GM23338 (cell line): Measurements from ENCODE around the gene PIK3AP1. TPM values are rescaled to one million over a fixed set of nuclear protein-coding genes. Genes with fewer than 3 reads are reported as not detected.
A peak's percentile ranks its signal among the peaks of the same experiment; 100 is the strongest.

Source experiments
- ATAC-seq: fragments of 200-7000 bp; cut with Tn5 transposase; 3 replicates; pipeline ENCODE4 v1.9.1; 2020
- DNase-seq: peaks from one replicate; pipeline ENCODE4 v3.0.0-alpha.2; 2015; ENCODE audit warnings: low spot score
- H2AFZ ChIP-seq: fragments of 200-600 bp; sonication (generic); 2 replicates; pipeline ENCODE4 v1.8.0; 2016; ENCODE audit warnings: antibody characterized with exemption, mild to moderate bottlenecking, moderate library complexity
- H3F3A ChIP-seq: fragments of 200-600 bp; sonication (generic); replicated peaks from 2 replicates; pipeline ENCODE4 v1.8.0; 2017; ENCODE audit warnings: antibody characterized with exemption, mixed run types, low read depth
- H3K27ac ChIP-seq: fragments of 200-600 bp; sonication (generic); 2 replicates; pipeline ENCODE4 v1.6.1; 2016; ENCODE audit warnings: low read depth
- H3K27me3 ChIP-seq: fragments of 200-600 bp; sonication (generic); 2 replicates; pipeline ENCODE4 v1.8.0; 2016; ENCODE audit warnings: mild to moderate bottlenecking, mixed run types, moderate library complexity; ENCODE audit not compliant: insufficient read depth
- H3K36me3 ChIP-seq: fragments of 200-600 bp; sonication (generic); 2 replicates; pipeline ENCODE4 v1.8.0; 2016; ENCODE audit warnings: mild to moderate bottlenecking; ENCODE audit not compliant: insufficient read depth
- H3K4me1 ChIP-seq: fragments of 200-600 bp; sonication (generic); 2 replicates; pipeline ENCODE4 v1.8.0; 2016; ENCODE audit warnings: mild to moderate bottlenecking, moderate library complexity; ENCODE audit not compliant: insufficient read depth
- H3K4me2 ChIP-seq: fragments of 200-600 bp; sonication (generic); 2 replicates; pipeline ENCODE4 v1.7.1; 2017; ENCODE audit warnings: mixed run types
- H3K4me3 ChIP-seq: fragments of 200-600 bp; sonication (generic); 2 replicates; pipeline ENCODE4 v1.6.1; 2016; ENCODE audit warnings: mixed run types
- H3K79me2 ChIP-seq: fragments of 200-600 bp; sonication (generic); replicated peaks from 2 replicates; pipeline ENCODE4 v1.8.0; 2017; ENCODE audit warnings: mild to moderate bottlenecking; ENCODE audit not compliant: insufficient read depth
- H3K9me2 ChIP-seq: fragments of 200-600 bp; sonication (generic); 2 replicates; pipeline ENCODE4 v1.8.0; 2017; ENCODE audit not compliant: insufficient read depth
- H4K20me1 ChIP-seq: fragments of 200-600 bp; sonication (generic); replicated peaks from 2 replicates; pipeline ENCODE4 v1.8.0; 2017; ENCODE audit warnings: mild to moderate bottlenecking; ENCODE audit not compliant: insufficient read depth
- H3K27ac Mint-ChIP-seq: 2 replicates; pipeline ENCODE4 v1.8.0; 2020; ENCODE audit warnings: inconsistent platforms, mild to moderate bottlenecking, moderate library complexity, mixed read lengths
- H3K27me3 Mint-ChIP-seq: 3 replicates; pipeline ENCODE4 v1.8.0; 2022; ENCODE audit warnings: low read depth, mild to moderate bottlenecking, moderate library complexity, mixed read lengths, inconsistent platforms; ENCODE audit not compliant: insufficient read depth, poor library complexity
- H3K36me3 Mint-ChIP-seq: 3 replicates; pipeline ENCODE4 v1.8.0; 2021; ENCODE audit warnings: low read depth, mild to moderate bottlenecking, inconsistent platforms, moderate library complexity, mixed read lengths
- H3K4me1 Mint-ChIP-seq: 3 replicates; pipeline ENCODE4 v1.8.0; 2020; ENCODE audit warnings: mild to moderate bottlenecking, inconsistent platforms, mixed read lengths
- H3K4me3 Mint-ChIP-seq: 3 replicates; pipeline ENCODE4 v1.8.0; 2021; ENCODE audit warnings: moderate library complexity, mild to moderate bottlenecking, inconsistent platforms, mixed read lengths
- H3K9me3 Mint-ChIP-seq: 3 replicates; pipeline ENCODE4 v1.8.0; 2020; ENCODE audit warnings: moderate library complexity, mild to moderate bottlenecking, inconsistent platforms, mixed read lengths
- CREB1 ChIP-seq: fragments of 250-450 bp; sonication (Bioruptor Pico); IDR thresholded peaks from 2 replicates; pipeline ENCODE4 v1.5.0; 2020; ENCODE audit warnings: low read depth, mild to moderate bottlenecking, moderate library complexity
- EZH2phosphoT487 ChIP-seq: fragments of 200-600 bp; sonication (generic); IDR thresholded peaks from one replicate; pipeline ENCODE4 v1.8.1; 2018; ENCODE audit warnings: antibody characterized with exemption; ENCODE audit not compliant: unreplicated experiment
- JUNB ChIP-seq: IDR thresholded peaks from one replicate; pipeline ENCODE4 v1.6.1; 2016; ENCODE audit warnings: antibody characterized with exemption; ENCODE audit not compliant: unreplicated experiment
- NANOG ChIP-seq: IDR thresholded peaks from 2 replicates; pipeline ENCODE4 v1.6.1; 2016; ENCODE audit warnings: antibody characterized with exemption, borderline replicate concordance
- POLR2AphosphoS5 ChIP-seq: IDR thresholded peaks from 2 replicates; pipeline ENCODE4 v1.6.1; 2016; ENCODE audit warnings: antibody characterized with exemption, low read depth
- ZNF114 ChIP-seq: fragments of 250-450 bp; sonication (Bioruptor Pico); IDR thresholded peaks from 2 replicates; pipeline ENCODE4 v1.5.0; 2020; ENCODE audit warnings: mild to moderate bottlenecking, moderate library complexity
- ZNF331 ChIP-seq: fragments of 250-450 bp; sonication (Bioruptor Pico); IDR thresholded peaks from 2 replicates; pipeline ENCODE4 v1.5.0; 2020; ENCODE audit warnings: low read depth, mild to moderate bottlenecking, moderate library complexity
- polyA plus RNA-seq: library from polyadenylated mRNA; unstranded; fragments of >200 nt; fragmentation: Nextera tagmentation; extraction: Ambion mirVana; gene quantifications from 2 replicates; pipeline ENCODE4 v1.2.1, GENCODE V29; 2016
- total RNA-seq: library from RNA; depleted of rRNA; stranded (reverse); fragments of >200 nt; shearing (Covaris generic); gene quantifications from 2 replicates; pipeline ENCODE4 v1.2.3, GENCODE V29; 2014
- TF ChIP-seq, protein P1 (sequence below): IDR thresholded peaks from 2 replicates; pipeline ENCODE4 v1.6.1; 2016; ENCODE audit warnings: antibody characterized with exemption
- TF ChIP-seq, protein P2 (sequence below): fragments of 250-450 bp; sonication (Bioruptor Pico); IDR thresholded peaks from 2 replicates; pipeline ENCODE4 v1.5.0; 2020; ENCODE audit warnings: mild to moderate bottlenecking, moderate library complexity

The PIK3AP1 gene
- total and polyA plus RNA-seq, 2 experiments from 2014 or later: 0.65 to 2.3 TPM

DNA sequence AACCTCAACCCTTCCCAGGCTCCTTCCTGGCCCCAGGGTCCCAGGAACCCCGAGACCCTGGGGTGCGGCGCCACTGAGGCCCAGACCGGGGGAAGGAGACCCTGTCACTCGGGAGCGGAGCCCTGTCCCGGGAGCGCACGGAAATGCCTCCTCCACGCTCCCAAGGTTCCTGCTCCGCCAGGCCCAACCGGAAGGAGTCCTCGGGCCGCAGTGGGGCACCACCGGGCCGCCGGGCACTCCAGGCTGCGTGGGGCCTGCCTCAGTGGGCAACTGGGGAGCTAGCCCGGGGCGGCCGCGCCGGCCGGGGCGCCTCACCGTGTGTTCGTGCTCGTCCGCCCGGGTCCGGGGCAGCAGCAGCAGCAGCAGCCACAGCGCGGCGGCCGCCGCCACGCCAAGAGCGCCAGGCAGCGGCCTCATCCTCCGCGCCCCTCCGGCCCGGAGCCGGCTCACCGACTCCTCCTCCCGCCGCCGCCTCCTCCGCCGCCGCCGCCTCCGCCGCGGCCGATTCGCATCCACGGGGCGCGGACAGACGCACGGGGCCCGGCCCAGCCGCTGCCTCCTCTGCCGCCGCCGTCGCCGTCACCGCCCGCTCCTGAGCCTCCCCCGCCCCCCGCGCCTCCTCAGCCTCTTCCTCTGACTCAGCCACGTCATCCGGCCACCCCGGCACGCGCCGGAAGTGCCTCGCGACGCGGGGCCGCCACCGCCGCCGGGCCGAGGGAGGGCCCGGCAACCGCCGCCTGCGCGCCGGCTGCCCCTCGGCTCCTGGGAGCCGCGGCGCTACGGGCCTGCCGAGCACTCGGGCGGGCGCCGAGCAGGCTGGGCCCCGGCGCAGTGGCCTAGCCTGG lies 133.7 kb downstream of the PIK3AP1 start, which contains the start of gene TM9SF3:
TM9SF3 (minus strand) TSS at position 594 of the 845 bp plus-strand sequence; CDS start at position 417, 177 bp downstream.
- peaks cover 3% of the 10 kb centered on the region; the same call in 1 of the 3 replicates for H3K36me3 Mint-ChIP-seq
- no peaks in the 10 kb centered on the region for H3K27me3 ChIP-seq
- ATAC-seq (peak; percentile 86), DNase-seq (peak; percentile 93)
- peak within 1 kb of the TSS; percentile 98 for H3K27ac Mint-ChIP-seq
- peak within 1 kb of the TSS; percentile 68 for H3K27ac ChIP-seq
- H3K27me3 Mint-ChIP-seq: peaks cover 2% of the 10 kb centered on the region
- H3K36me3 ChIP-seq: no peaks in the 10 kb centered on the region
- H3K4me3 Mint-ChIP-seq: no peak within 1 kb of the TSS; the same call in 1 of the 3 replicates
- peak within 1 kb of the TSS; percentile 92 for H3K4me3 ChIP-seq
- peak within 1 kb of the TSS; percentile 96 for H3K4me2 ChIP-seq
- H3K9me3 Mint-ChIP-seq: no peaks in the 10 kb centered on the region
- H3K79me2 ChIP-seq: peaks cover 47% of the 10 kb centered on the region
- TF ChIP-seq JUNB (no peak), CREB1 (CRISPR knock-in tag) (peak; percentile 88), POLR2AphosphoS5 (peak; percentile 56)
- TF ChIP-seq, protein P1, sequence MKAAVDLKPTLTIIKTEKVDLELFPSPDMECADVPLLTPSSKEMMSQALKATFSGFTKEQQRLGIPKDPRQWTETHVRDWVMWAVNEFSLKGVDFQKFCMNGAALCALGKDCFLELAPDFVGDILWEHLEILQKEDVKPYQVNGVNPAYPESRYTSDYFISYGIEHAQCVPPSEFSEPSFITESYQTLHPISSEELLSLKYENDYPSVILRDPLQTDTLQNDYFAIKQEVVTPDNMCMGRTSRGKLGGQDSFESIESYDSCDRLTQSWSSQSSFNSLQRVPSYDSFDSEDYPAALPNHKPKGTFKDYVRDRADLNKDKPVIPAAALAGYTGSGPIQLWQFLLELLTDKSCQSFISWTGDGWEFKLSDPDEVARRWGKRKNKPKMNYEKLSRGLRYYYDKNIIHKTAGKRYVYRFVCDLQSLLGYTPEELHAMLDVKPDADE: peak; percentile 63; the same call in 1 of the 2 replicates
- peak within 1 kb of the TSS; percentile 48 for H2AFZ ChIP-seq
- H3K4me1 ChIP-seq: peaks cover 34% of the 10 kb centered on the region
- H3F3A ChIP-seq: peaks cover 4% of the 10 kb centered on the region; the same call in 1 of the 2 replicates
- H3K9me2 ChIP-seq: no peaks in the 10 kb centered on the region
- peaks cover 27% of the 10 kb centered on the region for H4K20me1 ChIP-seq
- H3K4me1 Mint-ChIP-seq: peaks cover 18% of the 10 kb centered on the region

DNA sequence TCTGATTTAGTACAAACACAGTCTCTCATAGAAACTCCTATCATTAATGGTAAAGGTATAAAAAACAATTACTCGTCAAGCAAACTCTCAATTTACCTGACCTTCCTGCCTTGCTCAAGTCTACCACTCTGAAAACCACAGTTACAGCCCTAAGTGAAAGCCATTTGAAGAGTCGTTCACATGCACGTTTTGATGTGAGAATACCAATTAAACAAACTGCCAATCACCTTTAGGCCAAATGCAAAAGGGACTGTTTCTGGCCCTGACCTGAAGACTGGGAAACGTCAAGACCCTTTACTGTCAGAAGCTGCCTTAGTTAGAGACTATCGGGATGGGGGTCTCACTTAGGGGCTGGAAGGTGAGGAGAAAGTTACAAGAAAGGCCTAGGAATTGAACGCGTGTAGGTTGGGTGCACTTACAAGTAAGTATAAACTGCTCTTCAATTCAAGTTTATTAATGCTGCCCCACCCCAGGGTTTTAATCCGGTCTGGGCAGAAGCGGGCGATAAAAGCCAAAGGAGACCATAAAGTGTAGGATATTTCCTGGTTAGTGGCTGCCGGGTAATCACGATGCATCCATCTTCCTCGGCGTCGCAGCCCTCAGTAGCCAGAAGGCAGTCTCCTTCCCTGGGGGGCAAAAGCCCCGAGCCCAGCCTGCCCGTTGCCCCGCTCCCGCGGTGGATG lies 134.4 kb downstream of the PIK3AP1 start:
- Mint-ChIP-seq H3K27me3 (peaks cover 2% of the 10 kb centered on the region), H3K9me3 (no peaks in the 10 kb centered on the region), H3K27ac (peak overlapping the region; percentile 87), H3K36me3 (peaks cover 3% of the 10 kb centered on the region; the same call in 1 of the 3 replicates), H3K4me1 (peaks cover 24% of the 10 kb centered on the region), H3K4me3 (no peak overlapping the region; the same call in 1 of the 3 replicates)
- Histone ChIP-seq H2AFZ (0 out of 2 replicates have a peak overlapping the region, but pooled peaks have one; percentile 48), H3K9me2 (no peaks in the 10 kb centered on the region), H3K27ac (no peak overlapping the region), H3K4me3 (peak overlapping the region; percentile 92), H3K27me3 (no peaks in the 10 kb centered on the region), H3K4me2 (peak overlapping the region; percentile 96), H3K79me2 (peaks cover 55% of the 10 kb centered on the region), H3K36me3 (no peaks in the 10 kb centered on the region), H3K4me1 (peaks cover 34% of the 10 kb centered on the region), H4K20me1 (peaks cover 35% of the 10 kb centered on the region), H3F3A (peaks cover 4% of the 10 kb centered on the region; the same call in 1 of the 2 replicates)
- peak; percentile 24 for ATAC-seq
- peak; percentile 18 for DNase-seq
- TF ChIP-seq CREB1 (CRISPR knock-in tag) (no peak), JUNB (no peak), POLR2AphosphoS5 (no peak), NANOG (no peak), ZNF114 (CRISPR knock-in tag) (no peak), EZH2phosphoT487 (no peak), ZNF331 (CRISPR knock-in tag) (no peak)
- TF ChIP-seq, protein P2, sequence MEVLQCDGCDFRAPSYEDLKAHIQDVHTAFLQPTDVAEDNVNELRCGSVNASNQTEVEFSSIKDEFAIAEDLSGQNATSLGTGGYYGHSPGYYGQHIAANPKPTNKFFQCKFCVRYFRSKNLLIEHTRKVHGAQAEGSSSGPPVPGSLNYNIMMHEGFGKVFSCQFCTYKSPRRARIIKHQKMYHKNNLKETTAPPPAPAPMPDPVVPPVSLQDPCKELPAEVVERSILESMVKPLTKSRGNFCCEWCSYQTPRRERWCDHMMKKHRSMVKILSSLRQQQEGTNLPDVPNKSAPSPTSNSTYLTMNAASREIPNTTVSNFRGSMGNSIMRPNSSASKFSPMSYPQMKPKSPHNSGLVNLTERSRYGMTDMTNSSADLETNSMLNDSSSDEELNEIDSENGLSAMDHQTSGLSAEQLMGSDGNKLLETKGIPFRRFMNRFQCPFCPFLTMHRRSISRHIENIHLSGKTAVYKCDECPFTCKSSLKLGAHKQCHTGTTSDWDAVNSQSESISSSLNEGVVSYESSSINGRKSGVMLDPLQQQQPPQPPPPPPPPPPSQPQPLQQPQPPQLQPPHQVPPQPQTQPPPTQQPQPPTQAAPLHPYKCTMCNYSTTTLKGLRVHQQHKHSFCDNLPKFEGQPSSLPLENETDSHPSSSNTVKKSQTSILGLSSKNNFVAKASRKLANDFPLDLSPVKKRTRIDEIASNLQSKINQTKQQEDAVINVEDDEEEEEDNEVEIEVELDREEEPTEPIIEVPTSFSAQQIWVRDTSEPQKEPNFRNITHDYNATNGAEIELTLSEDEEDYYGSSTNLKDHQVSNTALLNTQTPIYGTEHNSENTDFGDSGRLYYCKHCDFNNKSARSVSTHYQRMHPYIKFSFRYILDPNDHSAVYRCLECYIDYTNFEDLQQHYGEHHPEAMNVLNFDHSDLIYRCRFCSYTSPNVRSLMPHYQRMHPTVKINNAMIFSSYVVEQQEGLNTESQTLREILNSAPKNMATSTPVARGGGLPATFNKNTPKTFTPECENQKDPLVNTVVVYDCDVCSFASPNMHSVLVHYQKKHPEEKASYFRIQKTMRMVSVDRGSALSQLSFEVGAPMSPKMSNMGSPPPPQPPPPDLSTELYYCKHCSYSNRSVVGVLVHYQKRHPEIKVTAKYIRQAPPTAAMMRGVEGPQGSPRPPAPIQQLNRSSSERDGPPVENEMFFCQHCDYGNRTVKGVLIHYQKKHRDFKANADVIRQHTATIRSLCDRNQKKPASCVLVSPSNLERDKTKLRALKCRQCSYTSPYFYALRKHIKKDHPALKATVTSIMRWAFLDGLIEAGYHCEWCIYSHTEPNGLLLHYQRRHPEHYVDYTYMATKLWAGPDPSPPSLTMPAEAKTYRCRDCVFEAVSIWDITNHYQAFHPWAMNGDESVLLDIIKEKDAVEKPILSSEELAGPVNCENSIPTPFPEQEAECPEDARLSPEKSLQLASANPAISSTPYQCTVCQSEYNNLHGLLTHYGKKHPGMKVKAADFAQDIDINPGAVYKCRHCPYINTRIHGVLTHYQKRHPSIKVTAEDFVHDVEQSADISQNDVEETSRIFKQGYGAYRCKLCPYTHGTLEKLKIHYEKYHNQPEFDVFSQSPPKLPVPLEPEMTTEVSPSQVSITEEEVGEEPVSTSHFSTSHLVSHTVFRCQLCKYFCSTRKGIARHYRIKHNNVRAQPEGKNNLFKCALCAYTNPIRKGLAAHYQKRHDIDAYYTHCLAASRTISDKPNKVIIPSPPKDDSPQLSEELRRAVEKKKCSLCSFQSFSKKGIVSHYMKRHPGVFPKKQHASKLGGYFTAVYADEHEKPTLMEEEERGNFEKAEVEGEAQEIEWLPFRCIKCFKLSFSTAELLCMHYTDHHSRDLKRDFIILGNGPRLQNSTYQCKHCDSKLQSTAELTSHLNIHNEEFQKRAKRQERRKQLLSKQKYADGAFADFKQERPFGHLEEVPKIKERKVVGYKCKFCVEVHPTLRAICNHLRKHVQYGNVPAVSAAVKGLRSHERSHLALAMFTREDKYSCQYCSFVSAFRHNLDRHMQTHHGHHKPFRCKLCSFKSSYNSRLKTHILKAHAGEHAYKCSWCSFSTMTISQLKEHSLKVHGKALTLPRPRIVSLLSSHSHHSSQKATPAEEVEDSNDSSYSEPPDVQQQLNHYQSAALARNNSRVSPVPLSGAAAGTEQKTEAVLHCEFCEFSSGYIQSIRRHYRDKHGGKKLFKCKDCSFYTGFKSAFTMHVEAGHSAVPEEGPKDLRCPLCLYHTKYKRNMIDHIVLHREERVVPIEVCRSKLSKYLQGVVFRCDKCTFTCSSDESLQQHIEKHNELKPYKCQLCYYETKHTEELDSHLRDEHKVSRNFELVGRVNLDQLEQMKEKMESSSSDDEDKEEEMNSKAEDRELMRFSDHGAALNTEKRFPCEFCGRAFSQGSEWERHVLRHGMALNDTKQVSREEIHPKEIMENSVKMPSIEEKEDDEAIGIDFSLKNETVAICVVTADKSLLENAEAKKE (CRISPR knock-in tag): no peak
- TF ChIP-seq, protein P1: no peak
